DLD1 (cell line): ENCODE measurements around the gene CFAP251.
"Not testable (repeated sequence)": the region's sequence is repeated elsewhere in the genome, so short reads cannot be mapped to it uniquely, and the experiment has no call there.

Experiments
- in situ Hi-C: cut with HindIII; loops from 2 replicates; pipeline ENCODE4 v1.10.0; 2017; ENCODE audit warnings: low sequenced_read_pairs

The CFAP251 gene

GRCh38 chr12:122023339-122024131 is 105.1 kb downstream of the CFAP251 start:
- in situ Hi-C loops: no loop called here

GRCh38 chr12:122024132-122024785 is 105.9 kb downstream of the CFAP251 start:
- in situ Hi-C loops: no loop called here

- in situ Hi-C loops: no loop called here
Observed at GRCh38 chr12:122026706-122027333, 108.4 kb downstream of the CFAP251 start.

DNA sequence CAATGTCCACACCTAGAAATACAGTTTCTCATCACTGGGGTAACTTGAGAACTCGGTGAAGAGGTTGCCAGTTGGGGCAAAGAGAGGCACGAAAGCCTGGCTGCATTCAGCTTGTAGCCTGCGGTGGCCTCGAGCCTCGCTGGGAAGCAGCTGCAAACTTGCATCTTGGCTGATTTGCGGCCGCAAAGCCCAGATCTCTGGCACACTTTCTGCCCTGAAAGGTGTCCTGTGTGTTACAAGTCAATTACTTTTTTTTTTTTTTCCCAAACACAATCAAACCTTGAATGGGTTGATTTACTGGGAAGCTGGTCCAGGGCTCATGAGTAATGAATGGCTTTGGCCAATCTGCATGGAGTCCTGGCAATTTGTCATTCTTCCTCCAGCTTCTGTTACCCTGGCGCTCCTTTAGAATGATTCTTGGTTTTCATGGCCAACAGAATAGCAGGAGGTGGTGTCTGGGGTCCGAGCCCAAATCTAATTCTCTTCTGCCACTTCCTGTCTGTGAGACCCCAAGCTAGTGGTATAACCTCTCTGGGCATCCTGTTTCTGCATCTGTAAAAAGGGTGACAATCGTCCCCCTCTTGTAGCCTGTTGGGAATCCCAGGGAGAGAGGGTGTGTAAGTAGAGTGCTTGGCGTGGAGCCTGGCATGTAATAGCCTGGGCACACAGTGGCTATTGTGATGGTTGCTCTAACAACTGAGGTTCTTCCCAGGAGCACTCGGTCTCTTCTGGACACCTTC is 109.9 kb downstream of the CFAP251 start:
- in situ Hi-C loops: no loop called here

DNA sequence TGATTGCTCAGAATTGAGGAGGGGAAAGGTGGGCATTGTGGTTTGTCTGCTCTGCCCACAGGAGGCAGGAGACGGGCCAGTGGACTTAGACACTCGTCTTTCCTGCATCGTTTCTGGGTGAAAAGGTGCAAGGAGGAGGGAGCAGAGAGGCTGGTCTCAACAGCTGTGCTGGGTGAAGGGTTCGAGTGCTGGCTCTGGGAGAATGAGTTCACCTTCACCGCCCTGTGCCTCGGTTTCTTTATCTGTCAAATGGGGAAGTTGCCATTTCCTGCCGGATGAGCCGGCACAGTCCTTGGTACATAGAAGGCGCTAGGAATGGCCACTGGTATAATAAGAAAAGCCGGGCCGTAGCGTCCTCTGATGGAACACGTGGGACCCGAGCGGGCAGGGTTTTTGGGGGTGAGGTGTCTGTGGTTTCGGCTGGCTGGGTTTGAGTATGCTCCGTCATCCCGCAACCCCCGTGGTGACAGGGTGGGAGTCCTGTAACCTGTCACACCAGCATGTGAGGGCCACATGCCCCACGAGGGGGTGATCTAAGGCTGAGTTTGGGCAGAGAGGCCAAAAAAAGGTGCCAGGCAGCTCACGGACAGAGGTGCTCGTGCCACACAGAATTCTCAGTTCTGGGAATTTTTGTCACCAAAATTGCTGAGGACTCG is 110.6 kb downstream of the CFAP251 start:
- in situ Hi-C loops: no loop called here

- in situ Hi-C loops: no loop called here
Observed at GRCh38 chr12:122029620-122030423, 111.4 kb downstream of the CFAP251 start.

- in situ Hi-C loops: no loop called here
Observed at GRCh38 chr12:122030424-122031035, 112.1 kb downstream of the CFAP251 start.

GRCh38 chr12:122031342-122032216 is 113.2 kb downstream of the CFAP251 start:
- in situ Hi-C loops: no loop called here

GRCh38 chr12:122032580-122032979 is 114.2 kb downstream of the CFAP251 start:
- in situ Hi-C loops: no loop called here

- in situ Hi-C loops: no loop called here
Observed at GRCh38 chr12:122035292-122035691, 116.9 kb downstream of the CFAP251 start.

- in situ Hi-C loops: no loop called here
Observed at GRCh38 chr12:122036153-122036552, 117.8 kb downstream of the CFAP251 start.

DNA sequence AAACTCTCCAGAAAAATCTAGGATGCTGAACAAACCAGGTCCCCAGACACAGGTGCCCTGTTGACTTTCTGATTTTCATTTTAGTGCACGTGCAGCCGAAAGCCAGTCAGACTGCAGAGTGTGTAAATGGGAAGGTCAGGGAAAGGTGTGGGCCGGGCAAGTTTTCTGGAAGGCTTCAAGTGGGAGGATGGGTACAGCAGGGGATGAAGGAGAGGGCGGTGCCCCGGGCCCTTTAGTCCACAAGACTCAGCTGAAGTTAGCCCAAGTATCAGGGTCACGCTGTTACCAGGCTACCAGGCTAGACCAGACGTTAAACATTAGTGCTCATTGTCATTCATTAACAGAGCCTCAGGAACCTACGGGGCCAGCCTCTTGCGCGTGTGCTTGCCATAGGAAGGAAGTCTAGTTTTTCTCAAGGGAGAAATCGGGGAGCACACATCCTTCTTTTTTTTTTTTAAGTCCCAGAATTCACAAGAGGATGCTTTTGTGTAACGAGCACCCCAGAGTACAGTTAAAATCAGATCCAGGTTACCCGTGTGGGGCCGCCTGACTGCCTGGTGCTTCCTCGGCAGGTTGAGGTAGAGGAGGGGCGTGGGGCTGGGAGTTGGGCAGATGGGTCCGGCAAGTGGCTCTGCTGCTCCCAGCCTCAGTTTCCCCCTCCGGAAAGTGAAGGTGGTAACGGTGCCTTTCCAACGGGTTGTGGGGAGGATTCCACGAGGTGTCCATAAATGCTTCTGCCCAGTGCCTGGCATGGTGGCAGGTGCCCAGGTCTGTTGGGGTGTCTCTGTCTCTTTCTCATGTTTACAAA is 122.4 kb downstream of the CFAP251 start:
- in situ Hi-C loops: no loop called here

DNA sequence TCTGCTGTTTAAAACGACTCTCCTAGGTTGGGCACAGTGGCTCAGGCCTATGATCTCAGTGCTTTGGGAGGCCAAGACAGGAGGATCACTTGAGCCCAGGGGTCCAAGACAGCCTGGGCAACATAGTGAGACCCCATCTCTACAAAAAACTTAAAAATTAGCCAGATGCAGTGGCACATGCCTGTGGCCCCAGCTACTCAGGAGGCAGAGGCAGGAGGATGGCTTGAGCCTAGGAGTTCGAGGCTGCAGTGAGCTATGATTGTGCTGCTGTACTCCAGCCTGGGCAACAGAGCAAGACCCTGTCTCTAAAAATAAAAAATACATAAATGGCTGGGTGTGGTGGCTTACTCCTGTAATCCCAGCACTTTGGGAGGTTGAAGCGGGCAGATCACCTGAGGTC is 123.1 kb downstream of the CFAP251 start:
- in situ Hi-C loops: not testable (repeated sequence)

DNA sequence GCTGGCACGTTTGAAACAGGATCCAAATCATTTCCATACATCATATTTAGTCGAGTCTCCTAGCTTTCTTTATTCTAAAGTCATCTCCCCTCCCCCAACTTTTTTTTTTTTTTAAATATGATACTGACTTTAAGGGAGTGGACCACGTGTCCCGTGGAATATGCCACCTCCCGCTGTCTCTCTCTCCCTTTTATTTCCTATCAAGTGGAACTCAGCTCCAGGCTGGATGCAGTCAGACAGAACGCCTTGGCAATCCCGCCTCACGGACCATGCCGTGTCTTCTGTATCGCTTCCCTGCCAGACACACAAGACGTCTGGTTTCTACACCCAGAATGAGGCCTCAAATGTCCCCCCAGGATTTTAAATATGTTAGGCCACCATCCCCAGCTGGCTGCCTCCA is 124.5 kb downstream of the CFAP251 start:
- in situ Hi-C loops: no loop called here

- in situ Hi-C loops: no loop called here
Observed at GRCh38 chr12:122043476-122043875, 125.1 kb downstream of the CFAP251 start.

DNA sequence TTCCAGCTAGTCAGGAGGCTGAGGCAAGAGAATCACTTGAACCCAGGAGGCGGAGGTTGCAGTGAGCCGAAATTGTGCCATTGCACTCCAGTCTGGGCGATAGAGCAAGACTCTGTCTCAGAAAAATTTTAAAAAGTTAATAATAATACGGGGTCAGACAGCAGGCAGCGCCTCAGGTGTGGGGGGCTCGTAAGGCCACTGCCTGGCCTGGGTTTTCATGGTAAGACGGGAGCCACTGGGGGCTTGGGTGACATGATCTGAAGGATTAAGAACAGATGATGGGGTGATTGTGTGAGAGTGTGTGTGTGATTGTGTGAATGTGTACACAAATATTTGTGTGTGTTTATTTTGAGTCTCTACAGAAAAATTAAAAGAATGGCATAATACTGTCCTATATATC is 126.9 kb downstream of the CFAP251 start:
- in situ Hi-C loops: no loop called here

DNA sequence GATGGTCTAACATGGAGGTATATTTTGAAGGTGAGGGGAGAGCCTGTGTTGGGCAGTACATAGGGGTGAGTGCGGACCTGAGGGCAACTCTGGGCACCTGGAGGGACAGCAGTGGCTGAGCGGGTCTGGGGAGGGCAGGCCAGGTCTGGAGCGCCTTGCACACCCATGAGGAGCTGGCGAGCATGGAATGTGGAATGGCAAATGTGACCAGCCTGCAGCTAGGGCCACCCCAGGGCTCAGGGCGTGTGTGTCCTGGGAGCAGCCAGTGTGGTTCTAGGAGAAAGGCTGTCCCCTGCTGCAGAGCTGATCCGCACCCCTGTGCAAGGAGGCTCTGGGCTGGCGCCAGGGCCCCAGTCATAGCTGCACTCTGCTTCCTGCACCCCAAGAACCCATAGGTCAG is 127.8 kb downstream of the CFAP251 start:
- in situ Hi-C loops: no loop called here

- in situ Hi-C loops: no loop called here
Observed at GRCh38 chr12:122048151-122048550, 129.8 kb downstream of the CFAP251 start.
